Chondrocyte (in vitro differentiated cells): ENCODE results near the gene GCDH. TPM values are rescaled to one million over a fixed set of nuclear protein-coding genes. Genes with fewer than 3 reads are reported as not detected.

Experiments used
- DNase-seq: peaks from one replicate; pipeline ENCODE4 v3.0.0; 2021; ENCODE audit warnings: mixed read lengths, low spot score
- H3K27ac Mint-ChIP-seq: one replicate; pipeline ENCODE4 v1.8.0; 2021; ENCODE audit warnings: mild to moderate bottlenecking, moderate library complexity, mixed read lengths; ENCODE audit not compliant: unreplicated experiment
- H3K27me3 Mint-ChIP-seq: 2 replicates; pipeline ENCODE4 v1.8.0; 2021; ENCODE audit warnings: low read depth, mixed read lengths
- H3K36me3 Mint-ChIP-seq: 2 replicates; pipeline ENCODE4 v1.8.0; 2021; ENCODE audit warnings: low read depth, mixed read lengths
- H3K4me1 Mint-ChIP-seq: 2 replicates; pipeline ENCODE4 v1.8.0; 2021; ENCODE audit warnings: low read depth, mild to moderate bottlenecking, mixed read lengths
- H3K4me3 Mint-ChIP-seq: one replicate; pipeline ENCODE4 v1.8.0; 2021; ENCODE audit warnings: mild to moderate bottlenecking, moderate library complexity, mixed read lengths; ENCODE audit not compliant: unreplicated experiment
- H3K9me3 Mint-ChIP-seq: 2 replicates; pipeline ENCODE4 v1.8.0; 2021; ENCODE audit warnings: low read depth, mixed read lengths
- CTCF ChIP-seq: fragments of 200-600 bp; sonication (generic); IDR thresholded peaks from 2 replicates; pipeline ENCODE4 v1.5.0; 2021; ENCODE audit warnings: antibody characterized with exemption, mild to moderate bottlenecking, moderate library complexity
- total RNA-seq: library from RNA; stranded (reverse); gene quantifications from 3 replicates; pipeline ENCODE4 v1.2.1, GENCODE V29; 2021

The GCDH gene
- total RNA-seq, 1 donor from 2014 or later, result 13.2 TPM

GRCh38 chr19:12884627-12884925 lies 6.4 kb upstream of the GCDH start:
- H3K27ac Mint-ChIP-seq, result no peak overlapping the region
- no peak overlapping the region for H3K4me3 Mint-ChIP-seq
- no peaks in the 10 kb centered on the region for H3K9me3 Mint-ChIP-seq
- TF ChIP-seq CTCF, result no peak
- no peak for DNase-seq
- peaks cover 20% of the 10 kb centered on the region for H3K27me3 Mint-ChIP-seq
- peaks cover 20% of the 10 kb centered on the region for H3K4me1 Mint-ChIP-seq
- no peaks in the 10 kb centered on the region for H3K36me3 Mint-ChIP-seq

GRCh38 chr19:12884926-12885748 lies 5.8 kb upstream of the GCDH start:
- no peak overlapping the region for H3K27ac Mint-ChIP-seq

GRCh38 chr19:12885749-12886650 lies 5.0 kb upstream of the GCDH start:
- H3K4me1 Mint-ChIP-seq, result peaks cover 17% of the 10 kb centered on the region
- no peak overlapping the region for H3K4me3 Mint-ChIP-seq
- peak; percentile 47 for TF ChIP-seq CTCF
- H3K27ac Mint-ChIP-seq, result no peak overlapping the region
- peaks cover 20% of the 10 kb centered on the region for H3K27me3 Mint-ChIP-seq
- no peaks in the 10 kb centered on the region for H3K9me3 Mint-ChIP-seq
- H3K36me3 Mint-ChIP-seq, result no peaks in the 10 kb centered on the region
- no peak for DNase-seq

More at GRCh38 chr19:12884926-12885748, 5.8 kb upstream of the GCDH start:
- H3K4me1 Mint-ChIP-seq, result peaks cover 18% of the 10 kb centered on the region
- H3K36me3 Mint-ChIP-seq, result no peaks in the 10 kb centered on the region
- H3K4me3 Mint-ChIP-seq, result peak overlapping the region; percentile 62
- H3K9me3 Mint-ChIP-seq, result no peaks in the 10 kb centered on the region
- peak; percentile 80 for TF ChIP-seq CTCF
- peaks cover 20% of the 10 kb centered on the region for H3K27me3 Mint-ChIP-seq
- no peak for DNase-seq

- Mint-ChIP-seq H3K4me3 (no peak overlapping the region), H3K27me3 (peaks cover 20% of the 10 kb centered on the region)
Measured at GRCh38 chr19:12886651-12886968, 4.3 kb upstream of the GCDH start.

More at GRCh38 chr19:12886651-12886968, 4.3 kb upstream of the GCDH start:
- H3K4me1 Mint-ChIP-seq, result peaks cover 23% of the 10 kb centered on the region
- no peak for TF ChIP-seq CTCF
- no peaks in the 10 kb centered on the region for H3K9me3 Mint-ChIP-seq
- no peaks in the 10 kb centered on the region for H3K36me3 Mint-ChIP-seq
- H3K27ac Mint-ChIP-seq, result no peak overlapping the region
- DNase-seq, result no peak
